Aorta (tissue), 5 donors: ENCODE measurements around the gene CANT1. TPM values are rescaled to one million over a fixed set of nuclear protein-coding genes. Genes with fewer than 3 reads are reported as not detected.

Source experiments
- ATAC-seq: fragments of 200-7000 bp; cut with Tn5 transposase; one replicate; pipeline ENCODE4 v1.9.1; 2022; ENCODE audit warnings: moderate library complexity; ENCODE audit not compliant: low FRiP score
- DNase-seq, 2 donors: peaks; one replicate each; pipeline ENCODE4 v3.0.0-alpha.2; 2020
- H3K27ac ChIP-seq, 2 donors: one replicate each; pipeline ENCODE4 v1.5.1; 2013; ENCODE audit warnings: low read length in 2 of 2, mild to moderate bottlenecking in 2 of 2, moderate library complexity in 2 of 2, control low read depth in 1 of 2, inconsistent platforms in 1 of 2, low read depth in 1 of 2
- H3K27me3 ChIP-seq, 2 donors: one replicate each; pipeline ENCODE4 v1.6.1; 2013; ENCODE audit warnings: control low read depth in 1 of 2, low read length in 1 of 2, mild to moderate bottlenecking in 1 of 2, moderate library complexity in 1 of 2; ENCODE audit not compliant: insufficient read depth in 2 of 2, control insufficient read depth in 1 of 2
- H3K36me3 ChIP-seq, 2 donors: one replicate each; pipeline ENCODE4 v1.6.1; 2013; ENCODE audit warnings: control low read depth in 1 of 2, low read length in 1 of 2, mild to moderate bottlenecking in 1 of 2; ENCODE audit not compliant: insufficient read depth in 2 of 2, control insufficient read depth in 1 of 2
- H3K4me1 ChIP-seq, 2 donors: one replicate each; pipeline ENCODE4 v1.6.1; 2013; ENCODE audit warnings: low read length in 2 of 2, control low read depth in 1 of 2, mild to moderate bottlenecking in 1 of 2, moderate library complexity in 1 of 2; ENCODE audit not compliant: insufficient read depth in 2 of 2, control insufficient read depth in 1 of 2
- H3K4me3 ChIP-seq, 2 donors: one replicate each; pipeline ENCODE4 v1.5.1; 2013; ENCODE audit warnings: low read length in 2 of 2, control low read depth in 1 of 2, mild to moderate bottlenecking in 1 of 2
- H3K9me3 ChIP-seq: one replicate; pipeline ENCODE4 v1.6.1; 2013; ENCODE audit warnings: mild to moderate bottlenecking, low read length; ENCODE audit not compliant: control insufficient read depth
- WGBS, 2 donors: extraction: QIAGEN DNeasy Blood & Tissue Kit; methylation state at CpG; one replicate each; pipeline ENCODE4 v1.1.7; 2013; 5-methylcytosine and 5-hydroxymethylcytosine counted together
- intact Hi-C, 2 donors: fragments of 100-400 bp; cut with DNase I; formaldehyde crosslinking; loops; one replicate each; pipeline versions ENCODE4 v1.14.2 to v1.15.0; 2022
- polyA plus RNA-seq, 2 donors: library from polyadenylated mRNA; stranded (reverse); fragments of 200-250 nt; gene quantifications; one replicate each; pipeline ENCODE4 v1.2.3, GENCODE V29; 2013
- total RNA-seq, 2 donors: library from RNA; stranded (reverse); fragmentation: NEBNext Ultra II Directional; extraction: Animal tissue kit (Norgen Biotek cat#: 25700); gene quantifications; one replicate each; pipeline ENCODE4 v1.2.1, GENCODE V29; 2021
- donor health status: healthy with polysubstance abuse.
- donor health status: Bipolar disorder and iron deficiency.
- donor health status: DM: no; HTN: no; CAD: no.
- donor health status: DM: no; HTN: no; CAD: no.
- donor health status: DM: yes; HTN: yes; CAD: no.

CANT1 gene
- total and polyA plus RNA-seq, 4 donors, result 11.0 to 45.5 (median 26.0) TPM

DNA sequence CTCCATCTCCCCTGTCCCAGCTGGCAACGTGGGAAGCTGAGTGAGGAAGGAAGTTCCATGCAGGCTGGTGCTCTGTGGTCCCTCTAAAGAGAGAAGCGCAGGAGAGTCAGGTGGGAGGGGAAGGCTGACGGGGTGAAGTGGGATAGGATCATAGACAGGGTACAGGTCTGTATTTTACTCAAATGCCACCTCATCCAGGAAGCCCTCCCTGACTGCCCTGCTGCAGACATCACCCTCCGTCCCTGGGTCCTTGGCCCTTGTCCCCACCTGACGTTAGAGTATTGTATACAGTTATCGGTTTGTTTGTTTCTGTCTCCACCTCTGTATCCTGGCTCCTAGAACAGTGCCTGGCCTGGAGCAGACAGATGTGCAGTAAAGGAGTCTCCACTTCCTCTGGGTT, 11.7 kb downstream of the CANT1 start:
- peaks cover 0 to 2% of the 10 kb centered on the region in 2 donors for H3K36me3 ChIP-seq
- intact Hi-C loops, result no loop called here
- H3K4me1 ChIP-seq, result peaks cover 0 to 3% of the 10 kb centered on the region in 2 donors
- H3K27me3 ChIP-seq, result no peaks in the 10 kb centered on the region
- ATAC-seq (no peak), DNase-seq (peak; percentile 50 to 61)
- H3K27ac ChIP-seq, result no peak overlapping the region
- WGBS, 2 donors, result 40 to 43% methylated on average over 6 of the region's 6 CpGs
- no peaks in the 10 kb centered on the region for H3K9me3 ChIP-seq
- no peak overlapping the region for H3K4me3 ChIP-seq

DNA sequence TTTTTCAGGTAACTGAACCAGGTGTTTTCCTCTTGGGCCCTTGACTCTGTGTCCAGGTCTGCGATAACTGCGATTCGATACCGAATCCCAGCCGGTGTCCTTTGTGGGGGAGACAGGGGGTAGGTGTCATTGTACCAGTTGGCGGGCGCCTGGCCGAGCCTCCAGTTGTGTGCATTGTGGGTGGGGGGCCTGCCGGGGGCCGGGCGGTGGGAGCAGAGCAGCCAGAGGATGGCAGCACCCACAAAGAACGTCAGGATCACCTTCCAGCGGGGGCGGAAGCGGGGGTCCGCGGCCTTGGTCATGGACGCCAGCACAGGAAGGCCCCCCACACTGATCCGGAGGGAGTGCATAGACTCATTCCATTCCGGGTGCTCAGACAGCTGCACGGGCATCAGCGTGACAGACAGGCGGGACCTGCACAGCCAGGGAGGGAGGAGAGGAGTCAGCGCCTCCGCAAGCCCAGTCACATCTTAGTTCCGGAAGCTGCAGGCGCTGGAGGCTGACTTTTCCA, 12.3 kb downstream of the CANT1 start:
- no peaks in the 10 kb centered on the region for H3K9me3 ChIP-seq
- peak; percentile 44 to 76 for DNase-seq
- H3K27me3 ChIP-seq, result no peaks in the 10 kb centered on the region
- H3K4me3 ChIP-seq, result no peak overlapping the region
- H3K36me3 ChIP-seq, result peaks cover 0 to 2% of the 10 kb centered on the region in 2 donors
- ATAC-seq, result no peak
- peaks cover 0 to 3% of the 10 kb centered on the region in 2 donors for H3K4me1 ChIP-seq
- WGBS, 2 donors, result 95 to 96% methylated on average over 26 to 27 of the region's 27 CpGs
- intact Hi-C loops, result no loop called here
- no peak overlapping the region for H3K27ac ChIP-seq

- whole genome bisulfite sequencing, 2 donors, result 91 to 92% methylated on average over 16 of the region's 16 CpGs
- DNase-seq (peak in 1 of 2 donors; percentile 76), ATAC-seq (no peak)
- H3K9me3 ChIP-seq, result no peaks in the 10 kb centered on the region
- H3K27ac ChIP-seq, result no peak overlapping the region
- H3K27me3 ChIP-seq, result no peaks in the 10 kb centered on the region
- H3K4me1 ChIP-seq, result peaks cover 0 to 3% of the 10 kb centered on the region in 2 donors
- no peak overlapping the region for H3K4me3 ChIP-seq
- intact Hi-C loops, result no loop called here
- H3K36me3 ChIP-seq, result peaks cover 0 to 2% of the 10 kb centered on the region in 2 donors
Observed at GRCh38 chr17:78996781-78997201, 12.8 kb downstream of the CANT1 start.

- H3K4me3 ChIP-seq, result no peak overlapping the region
- 60 to 62% methylated on average over 18 of the region's 18 CpGs for WGBS, 2 donors
- no peaks in the 10 kb centered on the region for H3K27me3 ChIP-seq
- no peak overlapping the region for H3K27ac ChIP-seq
- H3K4me1 ChIP-seq, result peaks cover 0 to 3% of the 10 kb centered on the region in 2 donors
- intact Hi-C loops, result no loop called here
- no peaks in the 10 kb centered on the region for H3K9me3 ChIP-seq
- DNase-seq (peak; percentile 40 to 69), ATAC-seq (no peak)
- H3K36me3 ChIP-seq, result peaks cover 0 to 2% of the 10 kb centered on the region in 2 donors
Observed at GRCh38 chr17:78995761-78996451, 13.7 kb downstream of the CANT1 start.

- H3K27me3 ChIP-seq, result no peaks in the 10 kb centered on the region
- DNase-seq, result peak; percentile 43 to 75
- WGBS, 2 donors, result 93 to 96% methylated on average over 34 of the region's 34 CpGs
- no peaks in the 10 kb centered on the region for H3K9me3 ChIP-seq
- H3K27ac ChIP-seq, result no peak overlapping the region
- peaks cover 0 to 2% of the 10 kb centered on the region in 2 donors for H3K36me3 ChIP-seq
- intact Hi-C loops, result no loop called here
- H3K4me1 ChIP-seq, result peaks cover 0 to 3% of the 10 kb centered on the region in 2 donors
- H3K4me3 ChIP-seq, result no peak overlapping the region
- no peak for ATAC-seq
Observed at GRCh38 chr17:78995022-78995760, 14.4 kb downstream of the CANT1 start.

DNA sequence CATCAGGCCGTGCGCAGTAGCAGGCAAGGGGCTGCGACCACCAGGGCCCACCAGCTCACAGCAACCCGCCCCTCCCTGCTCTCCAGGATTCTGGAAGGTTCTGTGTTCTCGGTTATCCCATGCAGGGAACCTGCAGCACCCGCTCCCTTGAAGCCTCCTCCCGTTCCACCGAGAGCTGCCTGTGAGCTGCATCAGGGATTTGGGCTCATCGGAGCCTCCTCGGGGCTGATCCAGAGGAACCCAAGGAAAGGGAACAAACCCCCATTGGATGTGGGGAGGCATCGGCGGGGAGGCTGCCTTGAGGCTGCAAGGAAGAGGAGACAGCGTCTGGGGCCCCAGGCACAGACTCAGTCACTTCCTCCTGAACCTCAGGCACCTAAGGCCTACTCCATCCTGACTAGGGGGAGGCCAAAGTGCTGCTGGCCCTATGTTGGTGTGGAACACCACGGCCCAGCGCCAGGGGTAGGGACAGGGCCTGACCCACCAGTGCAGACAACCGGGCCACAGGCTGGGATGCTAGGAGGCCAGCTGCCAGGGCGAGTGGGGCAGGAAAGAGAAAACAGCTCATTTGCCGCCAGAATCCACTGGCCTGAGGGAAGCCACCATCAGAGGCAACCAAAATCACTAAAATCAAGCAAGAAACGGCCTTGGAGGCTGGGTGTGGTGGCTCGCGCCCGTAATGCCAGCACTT, 15.4 kb downstream of the CANT1 start:
- peaks cover 0 to 2% of the 10 kb centered on the region in 2 donors for H3K36me3 ChIP-seq
- ATAC-seq, result no peak
- H3K4me1 ChIP-seq, result peaks cover 0 to 3% of the 10 kb centered on the region in 2 donors
- H3K27ac ChIP-seq, result no peak overlapping the region
- DNase-seq, result peak; percentile 41 to 72
- no peaks in the 10 kb centered on the region for H3K9me3 ChIP-seq
- no peaks in the 10 kb centered on the region for H3K27me3 ChIP-seq
- intact Hi-C loops, result no loop called here
- H3K4me3 ChIP-seq, result no peak overlapping the region
- WGBS, 2 donors, result 96 to 97% methylated on average over 22 of the region's 22 CpGs

GRCh38 chr17:78993241-78993956, 16.2 kb downstream of the CANT1 start:
- Histone ChIP-seq H3K4me3 (no peak overlapping the region), H3K36me3 (peaks cover 0 to 2% of the 10 kb centered on the region in 2 donors), H3K4me1 (no peaks in the 10 kb centered on the region), H3K27me3 (no peaks in the 10 kb centered on the region), H3K27ac (no peak overlapping the region), H3K9me3 (no peaks in the 10 kb centered on the region)
- WGBS, 2 donors, result 74 to 76% methylated on average over 49 of the region's 49 CpGs
- peak; percentile 67 to 85 for DNase-seq
- no peak for ATAC-seq
- intact Hi-C loops, result no loop called here

DNA sequence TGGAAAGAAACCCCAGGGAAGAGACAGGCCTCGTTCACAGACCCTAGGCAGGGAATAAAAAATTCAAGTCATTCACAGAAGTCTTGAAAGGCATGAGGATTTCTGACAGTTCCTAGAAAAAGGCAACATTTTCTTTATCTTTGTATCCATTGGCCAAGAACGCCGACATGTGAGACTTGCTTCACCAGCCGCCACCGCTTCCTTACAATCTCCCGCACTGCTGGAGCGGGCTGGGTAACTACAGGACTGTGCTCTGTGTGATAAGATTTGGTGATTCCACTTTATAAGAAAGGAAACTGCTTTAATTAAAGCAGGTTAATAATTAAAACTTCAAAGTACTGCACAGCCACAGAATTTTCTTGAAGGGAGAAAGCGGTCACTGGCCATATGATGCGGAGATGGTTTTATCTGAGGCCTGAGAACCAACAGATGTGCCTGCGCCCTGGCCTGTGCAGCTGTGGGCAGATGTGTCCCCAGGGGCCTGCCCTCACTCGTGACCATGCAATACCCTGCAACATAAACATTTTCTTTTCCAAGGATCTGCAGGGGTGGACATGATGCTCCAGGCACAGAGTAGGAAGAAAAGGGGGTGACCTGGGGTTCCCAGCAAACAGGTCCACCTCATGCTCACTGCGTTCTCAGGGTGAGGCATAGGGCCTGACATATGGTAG, 16.9 kb downstream of the CANT1 start:
- Histone ChIP-seq H3K9me3 (no peaks in the 10 kb centered on the region), H3K36me3 (peaks cover 0 to 2% of the 10 kb centered on the region in 2 donors), H3K27me3 (no peaks in the 10 kb centered on the region), H3K27ac (no peak overlapping the region), H3K4me3 (no peak overlapping the region), H3K4me1 (no peaks in the 10 kb centered on the region)
- ATAC-seq, result no peak
- no peak for DNase-seq
- intact Hi-C loops, result no loop called here
- 83 to 87% methylated on average over 12 of the region's 12 CpGs for WGBS, 2 donors
